Measurements from ENCODE around the gene TTLL10. TPM values are rescaled to one million over a fixed set of nuclear protein-coding genes. Genes with fewer than 3 reads are reported as not detected.

Gene TTLL10
- total RNA-seq, 1 donor from 2014 or later = not detected

DNA sequence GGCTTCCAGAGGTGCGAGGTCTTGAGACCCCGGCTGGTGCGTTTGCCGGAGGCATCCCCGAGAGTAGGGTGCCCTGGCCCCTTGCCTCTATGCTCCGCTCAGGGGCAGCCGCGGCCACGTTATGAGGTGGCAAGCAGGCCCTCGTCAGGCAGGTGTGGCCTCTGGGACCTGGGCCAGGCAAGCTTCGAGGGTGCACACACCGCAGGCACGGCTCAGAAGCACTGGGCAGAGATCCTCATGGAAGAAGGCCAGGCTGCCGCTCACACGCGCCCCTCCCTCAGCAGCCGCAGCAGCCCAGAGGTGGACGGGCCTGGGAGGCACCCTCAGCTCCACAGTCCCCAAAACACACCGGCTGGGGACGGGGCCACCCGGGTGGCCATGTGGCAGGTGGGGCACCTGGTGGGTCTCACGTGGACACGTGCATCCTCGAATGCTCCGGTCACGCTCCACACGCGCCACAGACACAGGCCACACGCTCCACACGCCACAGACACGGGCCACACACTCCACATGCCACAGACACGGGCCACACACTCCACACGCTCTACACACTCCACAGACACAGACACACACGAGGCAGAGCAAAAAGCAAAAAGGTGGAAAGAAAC is 51.7 kb downstream of the TTLL10 start:
- FAIRE-seq = peak; percentile 52
- H3K36me3 ChIP-seq (ENCODE audit: control insufficient read depth, insufficient read depth, low read length) = peaks cover 48% of the 10 kb centered on the region

DNA sequence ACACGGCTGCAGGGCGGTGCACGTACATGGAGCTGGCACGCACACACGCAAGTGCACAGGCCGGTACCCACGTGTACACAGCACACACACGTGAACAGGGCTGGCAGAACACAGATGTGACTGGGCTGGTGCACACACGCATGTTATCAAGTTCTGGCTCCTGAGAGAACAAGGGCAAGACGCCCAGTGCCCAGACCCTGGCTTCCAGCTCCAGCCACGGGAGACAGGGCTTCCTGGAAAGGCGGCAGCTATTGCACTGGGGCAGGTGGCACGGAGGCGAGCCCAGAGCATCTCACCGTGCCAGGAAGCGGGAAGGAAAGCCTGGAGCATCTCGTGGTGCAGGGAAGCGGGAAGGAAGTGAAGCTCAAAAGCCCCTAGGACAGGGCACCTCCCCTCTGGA is 52.2 kb downstream of the TTLL10 start:
- Histone ChIP-seq H3K4me3 (ENCODE audit: low read depth, low read length) (no peak overlapping the region), H3K27me3 (ENCODE audit: control insufficient read depth, insufficient read depth, low read length) (no peaks in the 10 kb centered on the region), H3K36me3 (ENCODE audit: control insufficient read depth, insufficient read depth, low read length) (peaks cover 47% of the 10 kb centered on the region)
- TF ChIP-seq, protein P1, sequence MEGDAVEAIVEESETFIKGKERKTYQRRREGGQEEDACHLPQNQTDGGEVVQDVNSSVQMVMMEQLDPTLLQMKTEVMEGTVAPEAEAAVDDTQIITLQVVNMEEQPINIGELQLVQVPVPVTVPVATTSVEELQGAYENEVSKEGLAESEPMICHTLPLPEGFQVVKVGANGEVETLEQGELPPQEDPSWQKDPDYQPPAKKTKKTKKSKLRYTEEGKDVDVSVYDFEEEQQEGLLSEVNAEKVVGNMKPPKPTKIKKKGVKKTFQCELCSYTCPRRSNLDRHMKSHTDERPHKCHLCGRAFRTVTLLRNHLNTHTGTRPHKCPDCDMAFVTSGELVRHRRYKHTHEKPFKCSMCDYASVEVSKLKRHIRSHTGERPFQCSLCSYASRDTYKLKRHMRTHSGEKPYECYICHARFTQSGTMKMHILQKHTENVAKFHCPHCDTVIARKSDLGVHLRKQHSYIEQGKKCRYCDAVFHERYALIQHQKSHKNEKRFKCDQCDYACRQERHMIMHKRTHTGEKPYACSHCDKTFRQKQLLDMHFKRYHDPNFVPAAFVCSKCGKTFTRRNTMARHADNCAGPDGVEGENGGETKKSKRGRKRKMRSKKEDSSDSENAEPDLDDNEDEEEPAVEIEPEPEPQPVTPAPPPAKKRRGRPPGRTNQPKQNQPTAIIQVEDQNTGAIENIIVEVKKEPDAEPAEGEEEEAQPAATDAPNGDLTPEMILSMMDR (IDR thresholded peaks at IDR 0.05; ENCODE audit: insufficient read depth, low read length, severe bottlenecking) = no peak
- DNase-seq (ENCODE audit: low read depth) (no peak), FAIRE-seq (peak; percentile 64)

More for the DNA sequence above, 51.7 kb downstream of the TTLL10 start:
- DNase-seq (ENCODE audit: low read depth) = no peak
- no peak overlapping the region for H3K4me3 ChIP-seq (ENCODE audit: low read depth, low read length)
- no peaks in the 10 kb centered on the region for H3K27me3 ChIP-seq (ENCODE audit: control insufficient read depth, insufficient read depth, low read length)
- TF ChIP-seq, protein P1 (IDR thresholded peaks at IDR 0.05; ENCODE audit: insufficient read depth, low read length, severe bottlenecking) = no peak

DNA sequence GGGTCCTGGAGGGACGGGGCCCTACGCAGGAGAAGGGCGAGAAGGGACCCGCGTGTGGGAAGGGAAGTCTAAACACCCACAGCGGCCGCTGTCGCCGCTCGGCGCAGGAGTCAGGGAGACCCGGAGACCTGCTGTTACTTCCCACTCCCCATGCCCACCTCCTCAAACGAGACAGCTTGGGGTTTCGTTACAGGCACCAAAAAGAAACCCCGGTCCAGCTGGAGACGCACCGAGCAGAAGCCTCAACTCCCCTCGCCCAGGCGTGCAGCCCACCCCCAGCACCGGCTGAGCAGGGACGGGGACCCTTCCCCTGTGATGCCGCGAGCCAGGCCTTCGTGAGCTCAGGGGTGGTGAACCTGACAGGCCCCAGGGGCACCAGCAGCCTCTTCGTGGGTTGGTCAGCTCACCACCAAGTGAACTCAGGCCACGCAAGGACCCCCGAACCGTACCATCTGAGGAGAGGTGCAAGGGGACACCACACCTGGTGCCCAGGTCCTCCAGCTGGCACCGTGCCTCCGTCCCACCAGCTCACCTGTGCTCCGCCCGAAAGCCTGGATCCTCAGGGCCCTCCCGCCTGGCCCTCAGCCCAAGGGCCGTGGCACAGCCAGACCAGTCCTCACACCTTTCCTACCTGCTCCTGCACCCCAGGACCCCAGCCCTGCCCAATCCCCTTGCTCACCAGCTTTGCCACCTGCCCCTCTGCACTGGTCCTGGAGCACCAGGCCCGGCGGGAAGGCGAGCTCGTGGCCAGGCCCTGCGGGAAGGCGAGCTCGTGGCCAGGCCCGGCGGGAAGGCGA is 53.1 kb downstream of the TTLL10 start:
- peaks cover 44% of the 10 kb centered on the region for H3K36me3 ChIP-seq (ENCODE audit: control insufficient read depth, insufficient read depth, low read length)
- TF ChIP-seq, protein P1 (IDR thresholded peaks at IDR 0.05; ENCODE audit: insufficient read depth, low read length, severe bottlenecking) = no peak

DNA sequence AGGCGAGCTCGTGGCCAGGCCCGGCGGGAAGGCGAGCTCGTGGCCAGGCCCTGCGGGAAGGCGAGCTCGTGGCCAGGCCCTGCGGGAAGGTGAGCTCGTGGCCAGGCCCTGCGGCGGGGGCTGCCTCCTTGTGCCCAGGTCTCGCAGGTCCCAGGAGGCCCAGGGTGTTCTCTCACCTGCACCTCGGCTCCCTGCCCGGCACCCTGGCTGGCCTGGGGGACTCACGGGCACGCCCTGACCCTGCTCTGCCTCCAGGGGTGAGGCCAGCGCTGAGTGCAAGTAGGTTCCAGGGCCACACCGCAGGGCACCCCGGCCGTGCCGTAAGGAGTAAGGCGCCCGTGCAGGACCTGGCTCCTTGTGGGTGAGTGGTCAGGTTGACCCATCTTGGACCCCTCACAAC is 53.7 kb downstream of the TTLL10 start:
- DNase-seq (ENCODE audit: low read depth) = no peak
- Histone ChIP-seq H3K36me3 (ENCODE audit: control insufficient read depth, insufficient read depth, low read length) (peaks cover 40% of the 10 kb centered on the region), H3K27me3 (ENCODE audit: control insufficient read depth, insufficient read depth, low read length) (no peaks in the 10 kb centered on the region), H3K4me3 (ENCODE audit: low read depth, low read length) (no peak overlapping the region)
- FAIRE-seq = no peak
- TF ChIP-seq, protein P1 (IDR thresholded peaks at IDR 0.05; ENCODE audit: insufficient read depth, low read length, severe bottlenecking) = no peak

More for the DNA sequence above, 53.1 kb downstream of the TTLL10 start:
- no peaks in the 10 kb centered on the region for H3K27me3 ChIP-seq (ENCODE audit: control insufficient read depth, insufficient read depth, low read length)
- no peak overlapping the region for H3K4me3 ChIP-seq (ENCODE audit: low read depth, low read length)
- DNase-seq (ENCODE audit: low read depth) (no peak), FAIRE-seq (no peak)

DNA sequence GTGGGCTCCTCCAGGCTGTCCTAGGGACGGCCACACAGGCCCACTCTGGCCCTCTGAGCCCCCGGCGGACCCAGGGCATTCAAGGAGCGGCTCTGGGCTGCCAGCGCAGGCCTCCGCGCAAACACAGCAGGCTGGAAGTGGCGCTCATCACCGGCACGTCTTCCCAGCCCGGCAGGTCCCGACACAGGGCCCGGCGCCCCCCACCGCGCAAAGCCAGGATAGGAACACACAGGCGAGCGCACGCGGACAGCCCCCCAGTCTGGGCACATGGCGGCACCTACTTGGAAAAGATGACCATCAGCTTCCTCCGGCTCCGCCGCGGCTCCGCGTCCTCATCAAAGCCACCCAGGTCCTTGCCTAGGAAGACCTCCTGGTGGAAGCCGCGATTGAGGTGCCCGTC is 54.5 kb downstream of the TTLL10 start:
- no peak overlapping the region for H3K4me3 ChIP-seq (ENCODE audit: low read depth, low read length)
- no peaks in the 10 kb centered on the region for H3K27me3 ChIP-seq (ENCODE audit: control insufficient read depth, insufficient read depth, low read length)
- FAIRE-seq (no peak), DNase-seq (ENCODE audit: low read depth) (no peak)
- TF ChIP-seq, protein P1 (IDR thresholded peaks at IDR 0.05; ENCODE audit: insufficient read depth, low read length, severe bottlenecking) = no peak
- H3K36me3 ChIP-seq (ENCODE audit: control insufficient read depth, insufficient read depth, low read length) = peaks cover 32% of the 10 kb centered on the region
